DOHH2 (cell line): ENCODE measurements around the gene SORBS2.

Experiments used
- CTCF ChIP-seq: fragments of 200-600 bp; sonication (generic); IDR thresholded peaks from one replicate; pipeline ENCODE4 v1.5.1; 2014; ENCODE audit warnings: antibody characterized with exemption, mild to moderate bottlenecking, low read depth, low read length; ENCODE audit not compliant: poor library complexity, severe bottlenecking
- EZH2phosphoT487 ChIP-seq: fragments of 200-600 bp; sonication (generic); IDR thresholded peaks from 2 replicates; pipeline ENCODE4 v1.6.1; 2017; ENCODE audit warnings: borderline replicate concordance, mild to moderate bottlenecking, antibody characterized with exemption, low read length, moderate library complexity, mixed read lengths

GRCh38 chr4:185570727-185571126, 241.3 kb downstream of the SORBS2 start:
- TF ChIP-seq CTCF (no peak), EZH2phosphoT487 (no peak)
